NCI-H524 treated with DMSO at 0.1 percent for 48 hours (cell line): Measurements from ENCODE around the gene TRUB1.
A peak's percentile ranks its signal among the peaks of the same experiment; 100 is the strongest.

Experiments
- DNase-seq: peaks from one replicate; lab custom pipeline; 2025; lab: John Stamatoyannopoulos, UW

Gene TRUB1

DNA sequence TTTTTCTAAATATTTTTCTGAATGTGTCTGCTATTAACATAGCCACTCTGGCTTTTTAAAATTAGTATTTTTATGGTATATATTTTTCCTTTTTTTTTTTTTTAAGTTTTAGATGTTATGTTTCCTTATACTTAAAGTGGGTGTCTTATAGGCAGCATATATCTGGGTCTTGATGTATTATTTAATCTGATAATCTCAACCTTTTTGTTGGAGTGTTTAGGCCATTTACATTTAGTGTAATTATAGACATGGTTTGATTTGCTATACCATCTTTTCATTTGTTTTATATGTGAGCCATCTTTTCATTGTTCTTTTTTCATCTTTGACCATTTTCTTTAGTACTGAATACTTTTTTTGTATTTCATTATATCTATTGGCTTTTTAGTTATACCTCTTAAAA is 45.0 kb downstream of the TRUB1 start:
- no peak for DNase-seq

DNA sequence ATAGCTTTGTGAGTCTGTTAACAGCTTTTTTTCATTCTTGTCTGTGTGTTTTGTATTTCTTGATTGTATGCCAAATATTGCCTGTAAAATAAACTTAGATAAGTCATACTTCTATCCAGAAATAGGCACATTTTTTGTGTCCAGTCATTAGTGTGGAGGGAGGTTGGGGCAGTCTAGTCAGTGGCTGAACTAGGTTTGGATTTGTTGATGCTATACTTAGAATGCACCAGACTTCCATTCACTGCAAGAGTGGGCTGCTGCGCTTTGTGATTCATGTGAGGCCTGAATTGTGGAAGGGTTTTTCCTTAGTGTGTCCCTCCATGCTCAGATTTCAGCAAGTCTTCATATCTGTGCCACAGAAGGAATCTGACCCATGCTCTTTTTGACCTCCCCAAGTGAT is 50.0 kb downstream of the TRUB1 start:
- no peak for DNase-seq

DNA sequence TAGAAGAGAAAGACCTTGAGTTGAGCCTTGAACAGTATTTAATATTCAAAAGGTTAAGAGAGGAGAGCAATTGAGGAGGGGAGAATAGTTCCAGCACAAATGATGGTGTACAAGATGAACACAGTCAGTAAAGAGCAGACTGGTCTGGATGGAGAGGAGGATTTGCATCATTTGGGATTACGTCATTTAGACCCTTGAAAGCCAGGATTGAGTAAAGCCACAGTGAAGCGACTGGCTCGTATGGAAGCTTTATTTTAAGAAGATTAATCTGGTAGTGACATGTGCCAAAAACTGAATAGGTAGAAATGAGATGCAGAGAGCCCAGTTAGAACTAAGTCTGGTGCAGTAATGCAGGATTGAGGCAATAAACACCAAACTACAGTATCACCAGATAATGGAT is 52.6 kb downstream of the TRUB1 start:
- peak; percentile 10 for DNase-seq

DNA sequence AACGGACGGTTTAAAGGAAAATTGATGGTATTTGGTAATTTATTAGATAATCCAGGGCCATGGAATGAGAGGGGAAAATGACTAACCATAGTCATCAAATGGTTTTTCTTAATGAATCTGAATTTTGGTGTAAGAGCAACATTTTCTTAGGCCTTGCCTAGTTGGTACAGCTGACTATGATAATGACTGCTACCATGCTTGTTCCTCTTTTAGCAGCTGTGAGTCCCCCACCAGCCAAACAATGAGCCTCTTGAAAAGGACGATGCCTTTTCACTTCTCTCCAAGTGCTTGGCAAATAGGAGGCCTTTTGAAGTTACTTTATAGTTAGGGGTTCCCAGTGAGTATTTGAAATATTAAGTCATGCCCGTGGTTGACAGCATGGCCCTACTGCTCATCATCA is 53.0 kb downstream of the TRUB1 start:
- no peak for DNase-seq

DNA sequence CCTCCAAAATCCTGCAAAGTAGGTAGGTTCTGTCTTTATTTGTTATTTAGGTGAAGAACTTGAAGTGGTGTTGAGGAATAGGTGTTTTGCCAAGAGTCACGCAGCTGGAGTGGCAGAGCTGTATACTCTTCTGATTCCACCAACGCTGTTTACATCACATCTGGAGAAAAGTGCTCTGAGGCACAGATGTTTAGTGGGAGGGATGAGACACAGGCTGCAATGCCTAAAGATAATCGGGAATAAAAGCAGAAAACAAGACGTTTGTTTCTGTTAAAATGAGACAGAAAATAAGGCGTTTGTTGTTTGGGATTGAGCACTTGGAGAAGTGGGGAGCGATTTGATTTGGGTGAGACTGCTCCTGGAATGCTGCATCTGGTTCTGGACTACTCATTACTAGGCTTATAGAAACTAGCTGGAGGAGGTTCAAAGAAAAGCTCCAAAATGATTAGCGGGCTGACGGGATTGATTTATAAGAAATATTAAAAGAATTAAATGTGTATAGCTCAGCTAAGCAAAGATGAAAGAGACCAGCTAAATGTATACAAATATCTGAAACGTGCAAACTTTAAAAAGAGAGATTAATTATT is 54.3 kb downstream of the TRUB1 start:
- no peak for DNase-seq

DNA sequence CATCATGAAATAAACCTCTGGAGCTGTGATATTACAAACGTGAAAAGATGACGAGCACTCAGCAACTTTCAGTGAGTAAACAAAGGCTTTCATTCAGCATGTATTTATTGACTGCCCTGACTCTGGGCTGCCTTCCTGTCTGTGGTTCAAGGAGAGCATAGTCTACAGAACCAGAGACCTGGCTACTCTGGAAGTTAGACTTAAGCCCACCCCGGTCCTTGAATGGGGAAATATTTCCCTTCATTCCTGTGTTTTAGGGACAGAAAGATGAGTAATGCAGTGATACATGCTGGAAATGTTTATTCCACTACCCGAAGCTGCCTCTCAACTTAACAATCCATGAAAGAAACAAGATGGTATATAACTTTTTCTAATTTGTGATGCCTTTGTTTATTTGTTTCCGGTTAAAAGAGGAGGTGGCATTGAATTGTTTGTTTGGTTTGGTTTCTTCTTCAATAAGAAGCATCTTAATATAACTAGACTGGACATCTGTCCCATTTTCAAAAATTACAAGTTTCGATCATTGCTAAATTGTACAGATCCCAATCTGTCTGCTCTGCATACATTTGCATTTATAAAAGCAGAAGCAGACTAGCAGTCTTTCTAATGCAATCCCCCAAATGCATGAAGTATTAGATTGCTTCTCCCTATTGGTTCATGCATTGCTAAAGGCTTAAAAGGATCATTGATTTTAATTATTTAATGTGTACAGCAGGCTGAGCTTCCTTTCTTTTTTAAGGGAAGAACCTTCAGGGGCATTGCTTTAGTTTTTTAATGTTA is 57.7 kb downstream of the TRUB1 start:
- DNase-seq, result no peak

DNA sequence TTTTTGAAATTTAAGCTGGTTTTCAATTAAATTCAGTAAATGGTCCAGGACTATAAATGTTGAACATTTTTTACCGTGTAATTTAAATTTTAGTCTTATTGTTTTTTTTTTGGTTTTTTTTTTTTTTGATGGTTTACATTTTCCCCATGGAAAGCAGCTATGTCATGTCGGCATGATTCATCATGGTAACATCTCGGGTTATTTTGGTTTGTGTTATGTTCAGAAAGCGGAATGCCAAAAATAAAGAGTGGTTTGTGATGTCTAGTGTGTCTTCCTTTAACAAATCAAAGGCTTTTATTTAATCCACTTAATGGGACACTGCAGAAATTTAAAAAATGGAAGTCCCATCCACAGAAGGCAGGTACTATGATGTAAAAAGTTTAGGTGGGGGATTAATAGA is 58.5 kb downstream of the TRUB1 start:
- DNase-seq, result no peak

DNA sequence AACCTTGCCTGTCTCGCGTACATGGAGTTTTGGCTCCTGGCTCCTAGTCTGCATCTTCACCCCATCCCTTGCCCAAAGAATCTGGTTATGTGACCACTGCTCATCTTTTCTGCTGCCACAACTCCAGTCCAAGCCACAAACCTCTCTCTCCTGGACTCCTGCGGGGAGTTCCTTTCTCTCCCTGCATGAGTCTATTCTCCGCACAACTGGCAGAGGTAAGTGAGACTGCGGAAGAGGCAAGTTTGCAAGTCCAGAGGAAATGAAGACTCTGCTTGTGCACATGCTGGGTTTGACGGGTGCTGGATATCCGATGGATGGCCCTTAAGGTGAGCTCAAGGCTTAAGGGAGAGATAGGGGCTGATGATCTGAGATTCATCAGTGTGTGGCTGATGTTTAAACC is 61.0 kb downstream of the TRUB1 start:
- DNase-seq, result no peak

DNA sequence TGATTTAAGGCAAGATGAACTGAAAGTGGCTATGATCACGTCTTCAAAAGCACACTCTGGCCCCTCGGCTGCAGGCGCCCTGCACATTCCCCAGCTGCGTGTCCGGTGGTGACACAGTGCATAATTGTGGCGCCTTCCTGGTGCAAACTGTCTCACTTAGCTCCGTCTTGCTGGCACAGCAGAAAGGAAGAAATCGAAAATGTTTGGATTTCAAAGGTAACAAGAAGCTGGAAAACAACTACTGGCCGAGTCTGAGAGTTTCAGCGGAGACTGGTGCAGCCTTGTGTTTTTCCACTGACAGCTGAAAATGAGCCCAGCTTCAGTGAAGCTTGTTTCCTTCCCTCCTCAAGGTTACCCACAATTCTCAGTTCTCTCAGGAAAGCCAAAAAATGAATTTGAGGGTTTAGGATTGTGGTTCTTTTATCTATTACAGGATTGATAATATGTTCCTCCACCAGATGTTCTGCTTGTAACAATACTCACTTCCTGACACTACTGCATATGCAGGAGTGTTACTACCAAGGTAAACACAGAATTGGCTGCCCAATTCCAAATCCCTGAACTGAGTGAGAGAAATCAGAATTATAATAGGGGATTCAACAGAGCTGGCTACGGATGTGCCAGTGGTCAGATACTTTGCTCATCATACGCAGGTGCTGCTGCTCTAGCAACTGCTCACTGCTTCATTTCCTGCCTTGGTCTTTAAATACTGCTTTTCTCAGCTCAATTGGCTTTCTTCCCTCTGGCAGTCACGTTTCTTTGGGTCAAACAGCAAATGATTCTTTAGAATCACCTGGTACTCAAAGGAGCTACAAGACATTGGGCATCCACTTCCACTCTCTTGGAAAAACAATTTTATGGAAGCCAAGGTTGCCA is 63.7 kb downstream of the TRUB1 start:
- no peak for DNase-seq

DNA sequence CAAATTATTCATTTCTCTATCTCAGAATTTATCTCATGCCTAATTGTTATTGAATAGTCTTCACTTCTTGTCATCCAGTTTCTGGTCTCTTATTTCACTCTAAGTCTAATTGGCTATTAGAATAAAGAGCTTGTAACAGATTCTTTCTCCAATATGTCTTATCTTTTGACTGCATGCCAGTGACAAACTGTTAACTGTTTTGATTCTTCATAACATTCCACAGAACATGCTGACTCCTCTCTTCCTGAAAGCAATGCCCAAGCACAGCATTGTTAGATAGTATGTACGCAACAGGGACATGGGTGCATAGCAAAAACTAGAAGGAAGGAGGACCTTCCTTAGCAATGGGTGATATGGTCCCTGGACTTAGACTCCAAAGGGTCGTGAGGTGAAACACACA is 65.4 kb downstream of the TRUB1 start:
- DNase-seq, result no peak

DNA sequence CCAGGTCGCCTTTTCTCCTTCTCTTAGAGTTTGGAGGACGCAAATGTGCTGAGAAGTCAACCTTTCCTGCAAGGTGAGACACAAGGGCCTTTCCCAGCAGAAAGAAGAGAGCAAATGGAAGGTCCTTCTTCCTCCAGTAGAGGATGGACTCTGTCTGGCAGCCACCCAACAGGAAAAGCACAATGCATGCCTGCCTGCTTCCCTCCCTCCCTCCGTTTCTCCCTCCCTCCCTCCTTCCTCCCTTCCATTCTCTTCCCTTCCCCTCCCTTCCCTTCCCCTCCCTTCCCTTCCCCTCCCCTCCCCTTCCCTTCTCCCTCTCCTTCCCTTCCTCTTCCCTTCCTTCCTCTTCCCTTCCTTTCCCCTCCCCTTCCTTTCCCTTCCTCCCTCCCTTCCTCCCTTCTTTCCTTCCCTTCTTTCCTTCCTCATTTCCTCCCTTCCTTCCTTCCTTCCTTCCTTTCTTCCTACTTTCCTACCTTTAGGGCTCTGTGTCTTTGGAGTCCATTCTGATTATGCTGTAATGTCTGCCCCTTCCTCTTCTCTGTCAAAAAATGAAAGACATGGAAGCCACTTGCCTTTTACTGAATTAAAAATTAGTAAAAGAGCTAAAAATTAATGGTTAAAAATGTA is 66.4 kb downstream of the TRUB1 start:
- DNase-seq, result no peak

DNA sequence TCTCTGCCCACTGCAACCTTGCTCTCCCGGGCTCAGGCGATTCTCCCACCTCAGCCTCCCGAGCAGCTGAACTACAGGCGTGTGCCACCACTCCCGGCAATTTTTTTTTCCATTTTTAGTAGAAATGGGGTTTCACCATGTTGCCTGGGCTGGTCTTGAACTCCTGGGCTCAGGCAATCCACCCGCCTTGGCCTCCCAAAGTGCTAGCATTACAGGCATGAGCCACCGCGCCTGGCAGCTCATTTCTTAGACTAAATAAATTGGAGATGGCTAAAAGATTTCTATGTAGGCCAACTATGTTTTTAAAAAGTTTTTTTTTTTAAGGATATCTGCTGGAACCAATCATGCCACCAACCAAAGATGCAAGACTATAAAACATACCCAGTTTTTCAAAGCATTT is 67.8 kb downstream of the TRUB1 start:
- DNase-seq, result no peak

DNA sequence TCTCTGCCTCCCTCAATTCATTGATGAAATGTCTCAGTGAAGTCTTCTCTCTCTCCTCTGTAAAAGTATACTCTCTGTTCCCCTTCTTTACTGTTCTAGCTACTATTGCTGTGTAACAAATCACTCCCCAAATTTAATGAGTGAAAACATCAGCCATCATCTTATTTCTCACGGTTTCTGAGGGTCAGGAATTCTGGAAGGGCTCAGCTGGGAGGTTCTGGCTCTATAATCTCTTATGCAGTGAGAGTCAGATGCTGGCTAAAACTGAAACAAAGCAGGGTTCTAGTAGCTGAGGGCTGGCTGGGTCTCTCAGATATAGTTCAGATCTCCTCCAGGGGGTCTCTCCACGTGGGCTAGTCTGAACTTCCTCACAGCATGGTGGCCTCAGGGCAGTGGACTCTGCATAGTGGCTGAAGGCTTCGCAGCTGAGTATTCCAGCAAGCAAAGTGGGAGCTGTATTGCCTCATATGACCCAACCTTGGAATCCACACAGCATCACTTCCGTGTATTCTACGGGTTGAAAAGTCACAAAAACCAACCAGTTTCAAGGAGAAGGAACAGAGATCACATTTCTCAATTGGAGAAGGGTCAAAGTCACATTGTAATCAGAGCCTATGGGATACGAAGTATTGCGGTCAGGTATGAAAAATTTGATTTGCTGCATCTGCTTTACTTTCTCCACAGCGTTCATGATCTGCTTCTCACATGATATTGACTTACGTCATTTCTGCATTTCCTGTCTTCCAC is 80.4 kb downstream of the TRUB1 start:
- no peak for DNase-seq

DNA sequence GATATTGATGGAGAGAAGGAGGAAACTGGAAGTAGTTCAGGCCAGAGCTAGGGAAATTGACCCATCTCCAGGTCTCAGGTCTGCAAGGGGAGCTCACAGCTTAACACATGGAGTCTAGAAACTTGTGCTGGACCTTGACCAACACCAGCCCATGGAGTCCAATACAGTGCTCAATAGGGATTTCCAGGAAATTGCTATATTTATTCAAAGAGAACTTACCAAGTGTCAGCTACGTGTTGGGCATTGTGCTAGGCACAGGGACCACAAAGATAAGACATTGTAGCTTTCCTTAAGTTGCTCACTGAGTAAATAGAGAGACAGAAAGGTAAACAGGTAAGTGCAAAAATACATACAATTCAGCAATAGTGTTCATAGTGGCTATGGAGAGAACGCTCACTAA is 82.5 kb downstream of the TRUB1 start:
- DNase-seq, result no peak

DNA sequence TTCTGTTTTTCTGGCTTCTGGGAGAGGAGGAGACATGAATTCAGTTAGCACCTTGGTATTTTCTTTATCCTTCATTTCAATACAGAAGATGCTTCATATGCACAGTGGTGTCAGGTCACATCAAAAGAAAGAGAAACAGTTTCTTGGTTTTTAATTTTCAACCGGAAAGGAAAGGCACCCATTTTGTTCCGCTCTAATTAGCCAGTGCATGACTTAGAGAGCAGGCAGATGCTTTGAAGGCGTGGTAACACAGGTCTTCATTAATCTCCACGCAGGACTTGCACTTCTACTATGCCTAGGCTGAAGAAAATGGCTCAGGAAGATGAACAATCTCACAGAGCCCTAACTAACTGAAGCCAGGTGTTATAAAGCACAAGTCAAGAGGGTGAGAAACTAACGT is 84.7 kb downstream of the TRUB1 start:
- no peak for DNase-seq

DNA sequence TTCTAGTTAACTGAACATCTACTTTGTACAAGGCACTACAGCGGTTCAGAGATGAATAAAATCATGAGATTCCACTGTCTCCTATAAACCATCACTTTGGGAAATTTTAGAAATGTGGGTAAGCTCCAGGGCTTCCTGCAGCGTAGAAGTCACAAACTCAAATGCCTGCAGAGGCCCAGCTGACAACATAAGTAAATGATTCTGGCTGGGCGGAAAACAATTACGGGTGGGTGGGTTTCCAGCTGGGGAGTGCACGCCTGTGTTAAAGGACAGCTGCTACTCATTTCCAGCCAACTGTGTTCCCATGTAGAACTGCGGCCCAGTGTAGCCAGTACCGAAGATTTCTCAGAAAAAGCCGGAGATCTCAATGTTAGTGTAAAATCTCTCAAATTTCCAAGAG is 85.7 kb downstream of the TRUB1 start:
- DNase-seq, result no peak

DNA sequence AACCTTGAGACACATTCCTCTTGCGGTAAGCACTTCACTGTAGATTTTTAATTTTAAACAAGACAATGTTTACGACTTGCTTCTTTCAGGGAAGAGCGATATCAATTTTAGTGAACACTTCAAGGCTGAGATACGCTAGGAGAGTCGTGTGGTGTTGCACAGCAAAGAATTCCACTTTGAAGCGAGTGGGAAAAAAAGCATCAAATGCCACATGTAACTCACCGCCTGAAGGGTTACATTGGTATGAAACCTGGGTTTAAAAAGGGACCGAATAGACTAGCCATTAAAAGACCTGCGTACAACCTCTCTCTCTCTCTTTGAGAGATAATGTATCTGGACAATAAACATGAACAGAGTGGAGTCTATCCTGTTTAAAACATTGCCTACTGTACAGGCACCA is 86.4 kb downstream of the TRUB1 start:
- DNase-seq, result no peak

DNA sequence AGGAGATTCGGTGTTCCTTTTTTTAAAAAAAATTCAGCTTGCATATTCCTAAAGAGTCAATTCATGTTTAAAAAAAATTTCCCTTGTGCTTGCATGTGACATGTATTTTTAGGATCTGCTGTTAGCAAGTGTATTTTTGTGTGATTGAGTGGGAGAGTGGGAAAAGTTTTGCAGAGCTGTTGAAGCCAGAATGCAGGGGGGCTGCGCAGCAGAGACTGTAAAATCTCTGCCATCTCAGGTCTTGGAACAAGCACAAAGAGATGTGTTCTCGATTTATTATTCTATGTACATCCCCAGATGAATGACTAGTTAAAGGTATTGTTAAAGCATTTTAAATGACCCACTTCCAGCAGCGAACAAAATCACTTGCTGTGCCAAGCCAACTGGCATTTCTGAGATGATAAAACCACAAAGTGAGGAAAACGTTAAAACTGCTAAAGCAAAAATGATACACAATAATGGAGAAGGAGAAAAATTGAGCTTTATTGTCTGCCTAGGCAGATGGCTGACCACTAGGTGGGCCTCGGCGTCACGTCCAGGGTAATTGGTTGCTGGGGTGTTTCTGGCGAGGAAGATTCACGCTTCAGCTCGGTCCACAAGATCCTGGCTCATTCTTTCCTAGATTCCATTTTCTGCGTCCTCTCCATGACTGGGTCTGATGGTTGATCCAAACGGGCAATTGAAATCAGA is 88.2 kb downstream of the TRUB1 start:
- no peak for DNase-seq

DNA sequence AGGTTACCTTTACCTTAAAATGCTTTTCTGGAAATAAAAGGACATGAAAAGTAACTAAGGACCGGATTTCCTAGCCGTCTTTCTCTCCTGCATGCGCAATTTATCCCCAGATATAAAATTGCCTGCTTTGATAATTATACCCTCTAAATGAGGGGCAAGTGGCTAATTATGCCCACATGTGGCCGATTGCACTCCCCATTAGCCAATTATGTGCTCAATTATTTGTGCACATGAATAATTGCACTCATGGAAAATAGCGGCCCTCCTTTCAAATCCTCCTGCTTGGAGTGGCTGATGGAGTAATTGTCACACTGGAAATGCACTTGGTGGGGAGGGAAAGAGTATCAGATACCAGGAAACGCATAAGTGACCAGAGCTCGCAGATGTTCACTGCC is 88.7 kb downstream of the TRUB1 start:
- peak; percentile 66 for DNase-seq
